BE2C (cell line): ENCODE data around the gene APIP.

Source experiments
- DNase-seq: peaks from one replicate; pipeline ENCODE4 v3.0.0-alpha.2; 2020
- H3K27me3 ChIP-seq: fragments of 250-450 bp; sonication (Bioruptor Pico); 2 replicates; pipeline ENCODE4 v1.5.1; 2020; ENCODE audit warnings: mild to moderate bottlenecking
- H3K36me3 ChIP-seq: fragments of 250-450 bp; sonication (Bioruptor Pico); 2 replicates; pipeline ENCODE4 v1.5.1; 2020; ENCODE audit warnings: mild to moderate bottlenecking
- H3K4me1 ChIP-seq: fragments of 250-450 bp; sonication (Bioruptor Pico); 2 replicates; pipeline ENCODE4 v1.5.1; 2020
- H3K4me3 ChIP-seq: 2 replicates; pipeline ENCODE4 v1.5.1; 2011; ENCODE audit warnings: low read depth, low read length
- H3K9me3 ChIP-seq: fragments of 250-450 bp; sonication (Bioruptor Pico); 2 replicates; pipeline ENCODE4 v1.5.1; 2020
- TF ChIP-seq, protein P1 (sequence below): IDR thresholded peaks from 2 replicates; pipeline ENCODE4 v1.5.1; 2012; ENCODE audit warnings: mild to moderate bottlenecking, low read depth, low read length

Gene APIP

DNA sequence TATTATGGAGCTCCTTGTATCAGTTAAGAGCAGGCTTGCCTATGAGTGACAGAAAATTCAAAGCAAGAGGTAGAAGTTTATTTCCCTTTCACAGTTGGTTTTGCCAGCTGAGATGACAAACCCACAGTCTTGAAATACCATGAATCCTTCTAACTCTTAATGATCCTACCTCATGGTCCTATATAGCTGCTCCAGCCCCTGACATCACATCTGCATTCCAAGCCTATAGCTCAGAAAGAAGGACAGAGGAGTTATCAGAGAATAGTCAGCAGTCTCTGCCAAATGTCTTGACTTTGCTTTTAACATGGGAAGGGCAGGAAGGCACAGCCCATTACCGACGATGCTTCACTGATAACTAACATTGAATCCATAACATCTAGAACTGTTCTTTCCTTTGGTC, 76.2 kb downstream of the APIP start:
- TF ChIP-seq, protein P1, sequence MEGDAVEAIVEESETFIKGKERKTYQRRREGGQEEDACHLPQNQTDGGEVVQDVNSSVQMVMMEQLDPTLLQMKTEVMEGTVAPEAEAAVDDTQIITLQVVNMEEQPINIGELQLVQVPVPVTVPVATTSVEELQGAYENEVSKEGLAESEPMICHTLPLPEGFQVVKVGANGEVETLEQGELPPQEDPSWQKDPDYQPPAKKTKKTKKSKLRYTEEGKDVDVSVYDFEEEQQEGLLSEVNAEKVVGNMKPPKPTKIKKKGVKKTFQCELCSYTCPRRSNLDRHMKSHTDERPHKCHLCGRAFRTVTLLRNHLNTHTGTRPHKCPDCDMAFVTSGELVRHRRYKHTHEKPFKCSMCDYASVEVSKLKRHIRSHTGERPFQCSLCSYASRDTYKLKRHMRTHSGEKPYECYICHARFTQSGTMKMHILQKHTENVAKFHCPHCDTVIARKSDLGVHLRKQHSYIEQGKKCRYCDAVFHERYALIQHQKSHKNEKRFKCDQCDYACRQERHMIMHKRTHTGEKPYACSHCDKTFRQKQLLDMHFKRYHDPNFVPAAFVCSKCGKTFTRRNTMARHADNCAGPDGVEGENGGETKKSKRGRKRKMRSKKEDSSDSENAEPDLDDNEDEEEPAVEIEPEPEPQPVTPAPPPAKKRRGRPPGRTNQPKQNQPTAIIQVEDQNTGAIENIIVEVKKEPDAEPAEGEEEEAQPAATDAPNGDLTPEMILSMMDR = no peak
- Histone ChIP-seq H3K36me3 (no peaks in the 10 kb centered on the region), H3K4me1 (no peaks in the 10 kb centered on the region), H3K27me3 (no peaks in the 10 kb centered on the region), H3K4me3 (no peak overlapping the region), H3K9me3 (no peaks in the 10 kb centered on the region)
- DNase-seq = no peak

- Histone ChIP-seq H3K9me3 (no peaks in the 10 kb centered on the region), H3K4me1 (no peaks in the 10 kb centered on the region), H3K4me3 (no peak overlapping the region), H3K27me3 (no peaks in the 10 kb centered on the region), H3K36me3 (no peaks in the 10 kb centered on the region)
- TF ChIP-seq, protein P1 = no peak
- DNase-seq = no peak
Measured at GRCh38 chr11:34836958-34837856, 79.0 kb downstream of the APIP start.

DNA sequence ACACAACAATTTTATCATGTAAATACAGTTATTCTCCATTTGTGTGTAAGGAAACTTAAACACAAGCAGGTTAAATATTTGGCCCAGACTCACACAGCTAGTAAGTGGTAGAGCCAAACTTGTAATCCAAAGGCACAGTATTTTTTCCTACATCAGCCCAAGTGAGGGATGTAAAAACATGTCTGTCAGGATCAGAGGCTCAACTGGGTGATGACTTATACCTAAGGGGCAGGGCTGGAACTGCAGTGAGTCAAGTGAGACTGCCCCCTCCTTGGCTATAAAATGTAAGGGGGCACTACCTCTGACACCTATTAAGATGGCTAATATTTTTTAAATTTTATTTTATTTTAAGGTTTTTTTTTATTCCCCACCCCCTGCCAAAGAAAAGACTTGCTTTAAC, 82.6 kb downstream of the APIP start:
- Histone ChIP-seq H3K9me3 (no peaks in the 10 kb centered on the region), H3K27me3 (no peaks in the 10 kb centered on the region), H3K4me3 (no peak overlapping the region), H3K4me1 (no peaks in the 10 kb centered on the region), H3K36me3 (no peaks in the 10 kb centered on the region)
- DNase-seq = no peak
- TF ChIP-seq, protein P1 = no peak
